Measurements from ENCODE around the gene FCRL6. TPM values are rescaled to one million over a fixed set of nuclear protein-coding genes. Genes with fewer than 3 reads are reported as not detected.

FCRL6 gene
- polyA plus RNA-seq, 6 donors from 2014 or later, result 0.11 to 1.2 (median 0.24) TPM; not detected in 2

DNA sequence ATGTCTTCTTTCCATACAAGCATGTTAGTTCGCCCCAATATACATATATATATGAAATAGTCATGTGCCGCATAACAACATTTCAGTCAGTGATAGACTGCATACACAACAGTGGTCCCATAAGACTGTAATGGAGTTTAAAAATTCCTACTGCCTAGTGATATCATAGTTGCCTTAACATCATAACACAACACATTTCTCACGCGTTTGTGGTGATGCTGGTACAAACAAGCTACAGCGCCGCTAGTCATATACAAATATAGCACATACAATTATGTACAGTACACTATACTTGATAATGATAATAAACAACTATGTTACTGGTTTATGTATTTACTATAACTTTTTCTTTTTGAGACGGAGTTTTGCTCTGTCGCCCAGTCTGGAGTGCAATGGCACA is 13.8 kb downstream of the FCRL6 start:
- Mint-ChIP-seq H3K9me3 (no peaks in the 10 kb centered on the region), H3K4me1 (no peaks in the 10 kb centered on the region), H3K27ac (no peak overlapping the region), H3K36me3 (no peaks in the 10 kb centered on the region), H3K4me3 (no peak overlapping the region), H3K27me3 (peaks cover 15 to 44% (median 27%) of the 10 kb centered on the region in 3 donors)
- DNase-seq (no peak), ATAC-seq (ENCODE audit: low read depth in 2 of 2) (no peak)

DNA sequence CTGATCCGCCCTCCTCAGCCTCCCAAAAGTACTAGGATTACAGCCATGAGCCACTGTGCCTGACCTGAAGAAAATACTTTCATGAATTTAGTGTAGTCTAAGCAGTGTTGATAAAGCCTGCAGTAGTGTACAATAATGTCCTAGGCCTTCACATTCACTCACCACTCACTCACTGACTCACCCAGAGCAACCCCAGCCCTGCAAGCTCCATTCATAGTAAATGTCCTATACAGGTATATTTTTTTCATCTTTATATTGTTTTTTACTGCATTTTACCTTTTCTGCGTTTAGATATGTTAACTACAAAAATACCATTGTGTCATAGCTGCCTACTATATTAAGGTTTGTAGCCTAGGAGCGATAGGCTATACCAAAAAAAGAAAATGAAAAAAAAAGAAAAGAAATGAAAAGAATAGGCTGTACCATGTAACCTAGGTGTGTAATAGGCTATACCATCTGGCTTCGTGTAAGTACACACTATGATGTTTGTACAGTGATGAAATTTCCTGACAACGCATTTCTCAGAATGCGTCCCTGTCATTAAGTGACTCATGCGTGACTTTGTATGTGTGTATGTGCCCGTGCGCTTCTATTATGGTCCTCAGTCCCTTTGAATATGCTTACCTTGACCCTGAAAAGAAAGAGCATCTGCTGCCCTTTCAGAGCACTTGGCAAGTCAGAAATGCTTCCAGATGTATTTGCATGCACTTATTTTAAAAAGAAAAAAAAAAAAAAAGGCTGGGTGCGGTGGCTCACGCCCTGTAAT is 15.3 kb downstream of the FCRL6 start:
- DNase-seq, result no peak
- Mint-ChIP-seq H3K4me1 (no peaks in the 10 kb centered on the region), H3K27ac (peak overlapping the region in 1 of 6 donors; percentile 64), H3K36me3 (no peaks in the 10 kb centered on the region), H3K27me3 (peaks cover 10 to 48% (median 36%) of the 10 kb centered on the region in 3 donors), H3K4me3 (peak overlapping the region in 1 of 8 donors; percentile 29), H3K9me3 (no peaks in the 10 kb centered on the region)
- ATAC-seq (ENCODE audit: low read depth in 2 of 2), result no peak

DNA sequence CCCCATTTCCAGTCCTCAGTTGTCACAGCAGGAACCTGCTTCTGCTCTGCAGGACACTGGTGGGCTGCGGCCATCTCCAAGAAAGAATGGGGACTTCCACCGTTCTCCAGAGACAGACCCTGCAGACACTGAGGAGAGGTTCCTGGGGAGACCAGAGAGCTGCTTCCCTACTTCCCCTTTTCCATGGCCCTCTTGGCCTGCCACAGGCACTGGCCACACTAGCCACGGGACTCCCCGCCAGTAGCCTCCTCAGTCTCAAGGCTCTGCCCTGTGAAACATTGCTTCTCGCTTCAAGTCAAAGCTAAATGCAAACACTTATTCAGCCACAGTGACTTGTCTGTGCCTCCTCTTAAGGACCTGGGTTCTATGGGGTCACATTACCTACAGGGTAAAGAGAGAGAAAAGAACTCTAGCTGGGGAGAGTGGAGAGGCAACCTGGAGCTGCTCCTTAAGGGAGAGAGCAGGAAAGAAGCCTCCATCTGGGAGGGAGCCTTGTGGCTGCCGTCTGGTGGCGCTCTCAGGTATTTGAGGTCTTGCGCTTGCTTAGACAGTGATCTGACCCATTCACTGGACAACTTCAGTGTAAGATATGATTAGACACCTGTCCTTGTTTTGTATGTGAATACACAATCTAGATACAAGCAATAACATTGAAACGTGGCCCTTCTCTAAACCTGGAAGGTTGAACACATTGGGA is 19.2 kb downstream of the FCRL6 start:
- Mint-ChIP-seq H3K36me3 (no peaks in the 10 kb centered on the region), H3K4me1 (peaks cover 0 to 6% (median 4%) of the 10 kb centered on the region in 3 donors), H3K4me3 (no peak overlapping the region), H3K27ac (no peak overlapping the region), H3K27me3 (peaks cover 26 to 53% (median 51%) of the 10 kb centered on the region in 3 donors), H3K9me3 (no peaks in the 10 kb centered on the region)
- no peak for ATAC-seq (ENCODE audit: low read depth in 2 of 2)
- DNase-seq, result no peak

DNA sequence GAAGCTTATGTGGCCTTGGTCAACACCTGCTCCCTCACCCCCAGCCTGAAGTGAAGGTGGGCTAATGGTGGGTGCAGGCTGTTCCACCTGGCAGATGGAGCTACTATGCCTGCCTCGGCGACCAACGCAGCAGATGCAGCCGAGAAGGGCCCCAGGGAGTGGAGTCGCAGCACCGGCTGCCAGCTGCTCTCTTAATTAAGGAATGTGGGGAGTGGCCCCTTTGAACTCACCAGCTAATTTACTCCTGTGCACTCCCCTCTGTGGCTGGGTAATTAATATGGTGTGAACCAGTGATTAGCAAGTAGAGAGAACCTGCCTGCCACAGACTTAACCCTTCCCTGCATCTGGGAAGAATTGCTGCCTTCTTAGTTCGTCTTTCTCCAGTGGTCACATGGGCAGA is 21.2 kb downstream of the FCRL6 start:
- no peaks in the 10 kb centered on the region for H3K36me3 Mint-ChIP-seq

DNA sequence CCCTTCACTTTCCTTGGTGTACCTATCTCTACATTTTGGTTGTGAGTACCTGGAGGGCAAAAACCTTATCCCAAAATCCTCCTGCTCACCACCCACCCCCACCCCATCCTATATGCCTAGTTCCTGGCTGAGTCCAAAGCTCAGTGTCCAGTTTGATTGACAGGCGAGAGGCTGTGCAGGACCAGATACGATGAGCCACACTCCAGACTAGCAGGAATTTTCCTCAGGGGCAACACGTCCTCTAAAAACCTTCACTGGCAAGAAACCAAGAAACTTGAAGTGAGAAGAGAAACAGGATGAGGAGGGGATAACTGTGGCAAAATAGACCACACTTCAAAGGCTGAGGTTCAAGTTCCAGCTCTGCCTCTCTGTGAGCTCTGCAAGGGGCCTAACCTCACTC is 23.4 kb downstream of the FCRL6 start:
- Mint-ChIP-seq H3K27me3 (peaks cover 23 to 48% (median 48%) of the 10 kb centered on the region in 3 donors), H3K4me1 (peaks cover 7 to 21% (median 14%) of the 10 kb centered on the region in 3 donors), H3K27ac (peak overlapping the region in 1 of 6 donors; percentile 73), H3K36me3 (peaks cover 0 to 3% of the 10 kb centered on the region in 2 donors), H3K4me3 (no peak overlapping the region), H3K9me3 (peaks cover 0 to 2% (median 0%) of the 10 kb centered on the region in 7 donors)
- no peak for ATAC-seq (ENCODE audit: low read depth in 2 of 2)
- DNase-seq, result no peak

More for the DNA sequence above, 21.2 kb downstream of the FCRL6 start:
- ATAC-seq (ENCODE audit: low read depth in 2 of 2) (no peak), DNase-seq (no peak)
- H3K27ac Mint-ChIP-seq, result peak overlapping the region in 1 of 6 donors; percentile 25
- H3K4me1 Mint-ChIP-seq, result peaks cover 0 to 15% (median 7%) of the 10 kb centered on the region in 3 donors
- H3K4me3 Mint-ChIP-seq, result no peak overlapping the region
- H3K9me3 Mint-ChIP-seq, result peaks cover 0 to 2% (median 0%) of the 10 kb centered on the region in 7 donors
- H3K27me3 Mint-ChIP-seq, result peaks cover 20 to 53% (median 48%) of the 10 kb centered on the region in 3 donors

DNA sequence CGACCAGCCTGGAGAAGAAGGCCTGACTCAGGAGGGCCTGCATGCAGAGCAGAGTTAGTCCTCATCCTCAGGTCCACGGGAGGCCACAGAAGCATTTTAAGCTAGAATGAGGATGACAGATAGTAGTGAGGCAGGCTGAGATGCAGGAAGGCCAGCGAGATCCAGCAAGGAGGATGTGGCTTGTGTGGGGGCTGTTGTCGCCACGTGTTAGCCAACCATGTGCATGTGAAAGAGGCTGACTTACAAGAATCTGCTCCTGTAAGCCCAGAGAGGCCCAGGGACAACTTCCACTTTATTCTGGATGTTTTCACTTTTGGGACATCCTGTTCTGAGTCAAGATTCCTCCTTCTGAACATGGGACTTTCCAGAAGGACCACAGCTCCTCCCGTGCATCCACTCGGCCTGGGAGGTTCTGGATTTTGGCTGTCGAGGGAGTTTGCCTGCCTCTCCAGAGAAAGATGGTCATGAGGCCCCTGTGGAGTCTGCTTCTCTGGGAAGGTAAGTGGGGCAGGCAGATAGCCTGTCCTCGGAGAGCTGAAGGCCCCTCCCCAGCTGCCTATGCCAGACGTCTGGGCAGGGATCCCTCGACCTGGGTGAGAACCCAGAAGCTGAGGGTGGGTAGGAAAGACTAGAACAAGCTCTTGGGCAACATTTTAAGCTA is 24.4 kb downstream of the FCRL6 start, which contains the start of gene SLAMF8:
Gene SLAMF8 (plus strand): TSS at position 433 of the 661 bp plus-strand sequence. CDS start 26 bp downstream, at position 459.
- Mint-ChIP-seq H3K36me3 (peaks cover 0 to 3% of the 10 kb centered on the region in 2 donors), H3K4me1 (peaks cover 7 to 21% (median 14%) of the 10 kb centered on the region in 3 donors), H3K27ac (peak within 1 kb of the TSS in 2 of 6 donors; percentile 5 to 24), H3K4me3 (peak within 1 kb of the TSS in 2 of 8 donors; percentile 37 to 76), H3K27me3 (peaks cover 23 to 48% (median 41%) of the 10 kb centered on the region in 3 donors), H3K9me3 (peaks cover 0 to 2% (median 0%) of the 10 kb centered on the region in 7 donors)
- ATAC-seq (ENCODE audit: low read depth in 2 of 2), result no peak
- DNase-seq, result no peak

DNA sequence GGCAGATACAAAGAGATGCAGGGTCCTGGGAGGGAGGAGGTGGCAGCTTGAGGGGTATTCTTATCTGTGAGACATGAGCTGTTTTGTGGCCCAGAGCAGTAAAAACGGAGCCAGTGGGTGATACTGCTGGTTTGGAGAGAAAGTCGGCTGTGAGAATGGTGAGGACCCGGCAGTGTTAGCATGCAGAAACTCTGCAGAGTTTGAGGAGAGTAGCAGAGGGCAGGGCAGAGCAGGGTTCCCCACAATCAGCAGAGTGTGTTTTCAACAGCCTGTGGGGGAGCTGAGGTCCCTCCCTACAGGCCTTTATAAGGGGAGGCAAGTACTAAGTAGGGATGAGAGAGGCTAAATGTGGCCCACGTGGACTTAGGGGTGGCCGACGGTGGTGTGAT is 24.9 kb downstream of the FCRL6 start:
- no peak overlapping the region for H3K4me3 Mint-ChIP-seq
- peaks cover 0 to 2% (median 0%) of the 10 kb centered on the region in 7 donors for H3K9me3 Mint-ChIP-seq
- H3K4me1 Mint-ChIP-seq, result peaks cover 7 to 21% (median 14%) of the 10 kb centered on the region in 3 donors
- peaks cover 23 to 42% (median 38%) of the 10 kb centered on the region in 3 donors for H3K27me3 Mint-ChIP-seq
- H3K27ac Mint-ChIP-seq, result no peak overlapping the region
- peaks cover 0 to 3% of the 10 kb centered on the region in 2 donors for H3K36me3 Mint-ChIP-seq
- no peak for ATAC-seq (ENCODE audit: low read depth in 2 of 2)
- DNase-seq, result no peak

DNA sequence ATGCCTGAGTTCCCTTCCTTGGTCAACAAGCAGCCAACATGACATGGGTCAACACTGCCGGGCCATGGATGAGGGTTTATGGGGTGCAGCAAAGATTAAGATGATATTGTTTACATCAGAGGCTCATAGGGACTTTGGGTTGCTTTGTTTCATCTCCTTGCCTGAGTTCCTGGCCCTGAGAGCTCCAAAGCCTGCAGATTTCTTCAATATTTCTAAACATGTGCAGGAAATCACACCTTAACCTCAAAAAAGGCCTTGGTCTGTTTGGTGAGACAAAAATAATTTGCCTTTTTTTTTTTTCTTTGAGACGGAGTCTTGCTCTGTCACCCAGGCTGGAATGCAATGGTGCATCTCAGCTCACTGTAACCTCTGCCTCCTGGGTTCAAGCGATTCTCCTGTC is 25.4 kb downstream of the FCRL6 start:
- DNase-seq (no peak), ATAC-seq (ENCODE audit: low read depth in 2 of 2) (no peak)
- Mint-ChIP-seq H3K4me3 (peak overlapping the region in 1 of 8 donors; percentile 49), H3K27ac (peak overlapping the region in 1 of 6 donors; percentile 5), H3K9me3 (peaks cover 0 to 2% (median 0%) of the 10 kb centered on the region in 7 donors), H3K36me3 (peaks cover 0 to 3% of the 10 kb centered on the region in 2 donors), H3K27me3 (peaks cover 23 to 38% (median 34%) of the 10 kb centered on the region in 3 donors), H3K4me1 (peaks cover 7 to 21% (median 14%) of the 10 kb centered on the region in 3 donors)

DNA sequence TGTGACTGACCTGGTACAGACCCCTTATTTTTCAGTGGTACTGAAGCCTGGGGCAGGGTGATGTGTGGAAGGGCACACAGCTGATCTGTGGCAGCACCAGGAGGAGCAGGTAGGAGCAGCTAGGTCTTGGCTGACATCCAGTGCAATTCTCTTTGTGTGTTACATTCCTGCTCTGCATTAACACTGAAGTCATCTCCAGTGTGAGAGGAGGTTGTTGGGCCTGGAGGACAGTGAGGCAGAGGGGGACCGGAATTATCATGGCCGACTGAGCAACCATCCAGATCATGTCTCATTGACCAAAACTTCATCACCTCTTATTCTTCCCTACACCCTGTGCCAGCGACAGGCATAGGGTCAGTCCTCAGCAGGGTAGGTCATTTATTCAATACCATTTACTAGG is 26.0 kb downstream of the FCRL6 start:
- no peak overlapping the region for H3K27ac Mint-ChIP-seq
- H3K4me3 Mint-ChIP-seq, result no peak overlapping the region
- peaks cover 0 to 2% (median 0%) of the 10 kb centered on the region in 7 donors for H3K9me3 Mint-ChIP-seq
- ATAC-seq (ENCODE audit: low read depth in 2 of 2) (no peak), DNase-seq (no peak)
- peaks cover 0 to 3% of the 10 kb centered on the region in 2 donors for H3K36me3 Mint-ChIP-seq
- peaks cover 7 to 21% (median 14%) of the 10 kb centered on the region in 3 donors for H3K4me1 Mint-ChIP-seq
- H3K27me3 Mint-ChIP-seq, result peaks cover 23 to 31% (median 28%) of the 10 kb centered on the region in 3 donors

DNA sequence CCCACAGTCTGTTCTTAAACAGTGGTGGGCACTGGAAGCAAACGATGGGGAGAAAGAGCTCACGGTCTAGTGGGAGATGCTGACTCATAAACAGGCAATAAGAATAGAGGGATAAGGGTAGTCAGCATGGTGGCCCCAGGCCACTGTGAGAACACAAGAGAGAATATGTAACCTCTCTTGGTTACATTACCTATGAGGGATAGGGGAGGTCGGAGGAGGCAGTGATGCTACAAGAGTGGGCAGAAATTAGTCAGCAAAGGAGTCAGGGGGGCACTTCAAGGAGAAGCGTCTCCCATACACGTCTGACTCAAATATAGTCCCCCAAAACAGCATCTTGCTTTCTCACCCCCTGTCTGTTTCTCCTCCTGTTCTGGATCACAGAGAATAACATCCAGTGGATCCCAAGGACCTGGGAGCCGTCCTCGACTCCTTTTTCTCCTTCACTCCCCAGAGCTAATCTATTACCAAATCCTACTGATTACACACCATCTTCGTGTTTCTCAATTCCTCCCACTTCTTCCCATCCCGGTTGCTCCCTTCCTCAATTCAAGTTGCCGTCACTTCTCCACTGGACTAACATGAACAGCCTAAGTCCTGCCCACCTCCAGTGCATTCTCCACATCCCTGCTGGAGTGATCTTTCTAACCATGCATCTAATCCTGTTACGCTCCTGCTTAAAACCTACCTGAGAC is 26.6 kb downstream of the FCRL6 start:
- peaks cover 7 to 21% (median 14%) of the 10 kb centered on the region in 3 donors for H3K4me1 Mint-ChIP-seq
- peak overlapping the region in 1 of 8 donors; percentile 39 for H3K4me3 Mint-ChIP-seq
- peaks cover 0 to 2% (median 0%) of the 10 kb centered on the region in 7 donors for H3K9me3 Mint-ChIP-seq
- peaks cover 0 to 3% of the 10 kb centered on the region in 2 donors for H3K36me3 Mint-ChIP-seq
- DNase-seq (no peak), ATAC-seq (ENCODE audit: low read depth in 2 of 2) (no peak)
- peak overlapping the region in 1 of 6 donors; percentile 12 for H3K27ac Mint-ChIP-seq
- peaks cover 23 to 29% (median 26%) of the 10 kb centered on the region in 3 donors for H3K27me3 Mint-ChIP-seq

DNA sequence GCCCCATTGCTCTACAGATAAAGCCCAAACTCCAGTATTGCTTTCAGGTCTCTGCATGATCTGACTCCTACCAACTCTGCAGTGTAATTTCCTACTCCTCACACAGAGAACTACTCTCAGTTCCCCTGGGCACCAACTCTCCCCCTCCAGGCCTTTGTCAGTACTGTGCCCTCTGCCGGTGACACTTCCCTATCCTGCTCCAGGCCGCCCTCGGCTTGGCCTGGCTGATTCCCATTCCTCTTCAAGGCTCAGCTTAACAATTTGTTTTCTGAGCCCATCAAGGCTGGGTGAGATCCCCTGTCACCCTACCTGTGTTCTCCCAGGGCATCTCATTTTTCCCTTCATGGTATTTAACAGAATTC is 27.1 kb downstream of the FCRL6 start:
- peak overlapping the region in 1 of 8 donors; percentile 54 for H3K4me3 Mint-ChIP-seq

DNA sequence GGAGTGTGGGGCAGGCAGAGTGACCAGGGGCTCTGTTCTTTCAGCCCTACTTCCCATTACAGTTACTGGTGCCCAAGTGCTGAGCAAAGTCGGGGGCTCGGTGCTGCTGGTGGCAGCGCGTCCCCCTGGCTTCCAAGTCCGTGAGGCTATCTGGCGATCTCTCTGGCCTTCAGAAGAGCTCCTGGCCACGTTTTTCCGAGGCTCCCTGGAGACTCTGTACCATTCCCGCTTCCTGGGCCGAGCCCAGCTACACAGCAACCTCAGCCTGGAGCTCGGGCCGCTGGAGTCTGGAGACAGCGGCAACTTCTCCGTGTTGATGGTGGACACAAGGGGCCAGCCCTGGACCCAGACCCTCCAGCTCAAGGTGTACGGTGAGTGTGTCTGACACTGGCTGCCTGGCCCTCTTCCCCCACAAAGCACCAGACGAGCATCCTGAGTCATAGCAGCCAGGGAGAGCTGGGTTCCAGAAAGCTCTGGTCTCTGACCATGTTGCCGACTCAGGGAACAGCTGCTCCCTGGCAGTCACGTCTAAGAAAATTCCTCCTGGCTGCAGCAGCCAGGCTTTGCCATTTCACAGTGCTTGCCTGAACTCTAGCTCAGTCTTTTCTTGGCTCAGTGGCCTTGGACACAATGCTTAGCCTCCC is 27.8 kb downstream of the FCRL6 start:
- Mint-ChIP-seq H3K27ac (peak overlapping the region in 1 of 6 donors; percentile 71), H3K4me1 (peaks cover 7 to 21% (median 14%) of the 10 kb centered on the region in 3 donors), H3K4me3 (no peak overlapping the region), H3K36me3 (peaks cover 0 to 3% of the 10 kb centered on the region in 2 donors), H3K27me3 (peaks cover 14 to 23% (median 16%) of the 10 kb centered on the region in 3 donors), H3K9me3 (peaks cover 0 to 2% (median 0%) of the 10 kb centered on the region in 7 donors)
- no peak for DNase-seq
- ATAC-seq (ENCODE audit: low read depth in 2 of 2), result no peak

More for the DNA sequence above, 27.1 kb downstream of the FCRL6 start:
- Mint-ChIP-seq H3K4me1 (peaks cover 7 to 21% (median 14%) of the 10 kb centered on the region in 3 donors), H3K27me3 (peaks cover 21 to 30% (median 21%) of the 10 kb centered on the region in 3 donors), H3K27ac (peak overlapping the region in 1 of 6 donors; percentile 12), H3K9me3 (peaks cover 0 to 2% (median 0%) of the 10 kb centered on the region in 7 donors), H3K36me3 (peaks cover 0 to 3% of the 10 kb centered on the region in 2 donors)
- DNase-seq (no peak), ATAC-seq (ENCODE audit: low read depth in 2 of 2) (peak; percentile 93 to 95)

Data from naive B cell (primary cell).